NCI-H2081 (cell line): Measurements from ENCODE around the gene SORCS2.

Experiments used
- DNase-seq, 2 experiments: peaks; one replicate each; lab custom pipeline; 2025; lab: John Stamatoyannopoulos, UW

Gene SORCS2

GRCh38 chr4:7620086-7620813 is 427.9 kb downstream of the SORCS2 start:
- no peak for DNase-seq

GRCh38 chr4:7620814-7621176 is 428.5 kb downstream of the SORCS2 start:
- DNase-seq, result no peak

GRCh38 chr4:7621252-7622035 is 429.1 kb downstream of the SORCS2 start:
- no peak for DNase-seq

- no peak for DNase-seq
Observed at GRCh38 chr4:7622371-7622770, 430.0 kb downstream of the SORCS2 start.

- no peak for DNase-seq
Observed at GRCh38 chr4:7623468-7623867, 431.1 kb downstream of the SORCS2 start.

GRCh38 chr4:7624396-7624980 is 432.1 kb downstream of the SORCS2 start:
- no peak for DNase-seq

- no peak for DNase-seq
Observed at GRCh38 chr4:7625071-7625470, 432.7 kb downstream of the SORCS2 start.

- DNase-seq, result no peak
Observed at GRCh38 chr4:7626531-7626930, 434.2 kb downstream of the SORCS2 start.

- DNase-seq, result no peak
Observed at GRCh38 chr4:7627251-7628250, 435.2 kb downstream of the SORCS2 start.

- DNase-seq, result no peak
Observed at GRCh38 chr4:7628432-7628831, 436.1 kb downstream of the SORCS2 start.

- DNase-seq, result no peak
Observed at GRCh38 chr4:7629501-7630254, 437.3 kb downstream of the SORCS2 start.

- no peak for DNase-seq
Observed at GRCh38 chr4:7630568-7631287, 438.4 kb downstream of the SORCS2 start.

GRCh38 chr4:7631288-7632014 is 439.1 kb downstream of the SORCS2 start:
- no peak for DNase-seq

- DNase-seq, result no peak
Observed at GRCh38 chr4:7632341-7632740, 440.0 kb downstream of the SORCS2 start.

- no peak for DNase-seq
Observed at GRCh38 chr4:7632971-7633370, 440.6 kb downstream of the SORCS2 start.

- DNase-seq, result no peak
Observed at GRCh38 chr4:7634661-7635251, 442.4 kb downstream of the SORCS2 start.

GRCh38 chr4:7635445-7636239 is 443.3 kb downstream of the SORCS2 start:
- no peak for DNase-seq

GRCh38 chr4:7636240-7636508 is 443.8 kb downstream of the SORCS2 start:
- DNase-seq, result no peak

GRCh38 chr4:7637139-7637538 is 444.8 kb downstream of the SORCS2 start:
- DNase-seq, result no peak
